Kidney (tissue), 14 donors: Measurements from ENCODE around the gene OR2K2. TPM values are rescaled to one million over a fixed set of nuclear protein-coding genes. Genes with fewer than 3 reads are reported as not detected.

ENCODE experiments used
- DNase-seq, 5 donors: peaks; one replicate each; pipeline ENCODE4 v3.0.0-alpha.2; 2013 to 2020
- FAIRE-seq: peaks from 2 replicates; lab custom pipeline; 2012; peaks lifted over from hg19 to GRCh38; lab: Jason Lieb, UNC
- H3K27ac ChIP-seq, 2 donors: one replicate each; pipeline ENCODE4 v1.7.0; 2013; ENCODE audit warnings: low read depth in 2 of 2, low read length in 2 of 2, inconsistent platforms in 1 of 2
- H3K27me3 ChIP-seq: one replicate; pipeline ENCODE4 v1.7.1; 2013; ENCODE audit warnings: low read length, inconsistent platforms; ENCODE audit not compliant: control insufficient read depth, insufficient read depth
- H3K36me3 ChIP-seq, 3 donors: one replicate each; pipeline versions ENCODE4 v1.7.0 to v1.7.1; 2013; ENCODE audit warnings: low read length in 3 of 3, control low read depth in 1 of 3, inconsistent platforms in 1 of 3; ENCODE audit not compliant: insufficient read depth in 3 of 3, control insufficient read depth in 2 of 3
- H3K4me1 ChIP-seq, 3 donors: one replicate each; pipeline versions ENCODE4 v1.7.0 to v1.7.1; 2013; ENCODE audit warnings: low read length in 3 of 3, inconsistent platforms in 1 of 3, low read depth in 1 of 3; ENCODE audit not compliant: control insufficient read depth in 2 of 3, insufficient read depth in 2 of 3
- H3K4me3 ChIP-seq, 3 donors: one replicate each; pipeline versions ENCODE4 v1.7.0 to v1.8.1; 2013; ENCODE audit warnings: low read length in 3 of 3, control low read depth in 1 of 3, inconsistent platforms in 1 of 3
- H3K9ac ChIP-seq, 3 donors: one replicate each; pipeline versions ENCODE4 v1.7.0 to v1.7.1; 2013; ENCODE audit warnings: low read length in 3 of 3, control low read depth in 1 of 3, inconsistent platforms in 1 of 3
- H3K9me3 ChIP-seq, 3 donors: one replicate each; pipeline versions ENCODE4 v1.7.0 to v1.7.1; 2013; ENCODE audit warnings: low read length in 3 of 3, control low read depth in 1 of 3, inconsistent platforms in 1 of 3; ENCODE audit not compliant: control insufficient read depth in 2 of 3, insufficient read depth in 1 of 3
- intact Hi-C: fragments of 100-400 bp; cut with DNase I; formaldehyde crosslinking; loops from one replicate; pipeline ENCODE4 v1.11.1; 2022
- polyA plus RNA-seq: library from polyadenylated mRNA; stranded (reverse); fragments of 350-450 nt; fragmentation: Illumina TruSeq; extraction: RNeasy Lipid Tissue Mini Kit (QIAGEN cat#74804); gene quantifications from one replicate; pipeline ENCODE4 v1.2.3, GENCODE V29; 2014; ENCODE audit warnings: low read depth, low replicate concordance; ENCODE audit not compliant: insufficient read depth
- total RNA-seq: library from RNA; stranded (reverse); fragmentation: NEBNext Ultra II Directional; extraction: Animal tissue kit (Norgen Biotek cat#: 25700); gene quantifications from one replicate; pipeline ENCODE4 v1.2.1, GENCODE V29; 2021
- TF ChIP-seq, protein P1 (sequence below): IDR thresholded peaks from 3 replicates; pipeline ENCODE4 v1.5.1; 2012; ENCODE audit warnings: mild to moderate bottlenecking, moderate library complexity, borderline replicate concordance; ENCODE audit not compliant: insufficient read depth; ENCODE audit errors: extremely low read depth
- donor health status: control.
- donor health status: control.
- donor health status: control.
- donor health status: control.
- donor health status: control.
- donor health status: DM: yes; HTN: yes; CAD: no.
- donor health status: Normal renal cell carcinoma (clear cell type).

The OR2K2 gene
- total and polyA plus RNA-seq, 2 donors from 2014 or later = not detected

- H3K36me3 ChIP-seq = peaks cover 5 to 70% (median 39%) of the 10 kb centered on the region in 3 donors
- H3K4me3 ChIP-seq = no peak overlapping the region
- no peaks in the 10 kb centered on the region for H3K4me1 ChIP-seq
- no peak overlapping the region for H3K9ac ChIP-seq
- no peak for DNase-seq
- intact Hi-C loops = no loop called here
- no peak for FAIRE-seq
- H3K9me3 ChIP-seq = no peaks in the 10 kb centered on the region
- no peak overlapping the region for H3K27ac ChIP-seq
- TF ChIP-seq, protein P1, sequence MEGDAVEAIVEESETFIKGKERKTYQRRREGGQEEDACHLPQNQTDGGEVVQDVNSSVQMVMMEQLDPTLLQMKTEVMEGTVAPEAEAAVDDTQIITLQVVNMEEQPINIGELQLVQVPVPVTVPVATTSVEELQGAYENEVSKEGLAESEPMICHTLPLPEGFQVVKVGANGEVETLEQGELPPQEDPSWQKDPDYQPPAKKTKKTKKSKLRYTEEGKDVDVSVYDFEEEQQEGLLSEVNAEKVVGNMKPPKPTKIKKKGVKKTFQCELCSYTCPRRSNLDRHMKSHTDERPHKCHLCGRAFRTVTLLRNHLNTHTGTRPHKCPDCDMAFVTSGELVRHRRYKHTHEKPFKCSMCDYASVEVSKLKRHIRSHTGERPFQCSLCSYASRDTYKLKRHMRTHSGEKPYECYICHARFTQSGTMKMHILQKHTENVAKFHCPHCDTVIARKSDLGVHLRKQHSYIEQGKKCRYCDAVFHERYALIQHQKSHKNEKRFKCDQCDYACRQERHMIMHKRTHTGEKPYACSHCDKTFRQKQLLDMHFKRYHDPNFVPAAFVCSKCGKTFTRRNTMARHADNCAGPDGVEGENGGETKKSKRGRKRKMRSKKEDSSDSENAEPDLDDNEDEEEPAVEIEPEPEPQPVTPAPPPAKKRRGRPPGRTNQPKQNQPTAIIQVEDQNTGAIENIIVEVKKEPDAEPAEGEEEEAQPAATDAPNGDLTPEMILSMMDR = no peak
- no peaks in the 10 kb centered on the region for H3K27me3 ChIP-seq
These were observed 42.3 kb upstream of the OR2K2 start for GRCh38 chr9:111372297-111372696.

GRCh38 chr9:111366978-111367377 lies 37.0 kb upstream of the OR2K2 start:
- Histone ChIP-seq H3K9ac (no peak overlapping the region), H3K4me1 (no peaks in the 10 kb centered on the region), H3K9me3 (no peaks in the 10 kb centered on the region), H3K27ac (no peak overlapping the region), H3K36me3 (peaks cover 5 to 57% (median 39%) of the 10 kb centered on the region in 3 donors), H3K4me3 (no peak overlapping the region), H3K27me3 (no peaks in the 10 kb centered on the region)
- FAIRE-seq (no peak), DNase-seq (no peak)
- TF ChIP-seq, protein P1 = no peak
- intact Hi-C loops = no loop called here

GRCh38 chr9:111362526-111362925 lies 32.5 kb upstream of the OR2K2 start:
- intact Hi-C loops = no loop called here
- no peaks in the 10 kb centered on the region for H3K9me3 ChIP-seq
- no peak overlapping the region for H3K4me3 ChIP-seq
- TF ChIP-seq, protein P1 = no peak
- no peaks in the 10 kb centered on the region for H3K27me3 ChIP-seq
- no peak overlapping the region for H3K27ac ChIP-seq
- no peak for DNase-seq
- peaks cover 0 to 16% (median 15%) of the 10 kb centered on the region in 3 donors for H3K36me3 ChIP-seq
- no peaks in the 10 kb centered on the region for H3K4me1 ChIP-seq
- no peak for FAIRE-seq
- H3K9ac ChIP-seq = no peak overlapping the region

- intact Hi-C loops = no loop called here
- Histone ChIP-seq H3K27me3 (no peaks in the 10 kb centered on the region), H3K4me3 (no peak overlapping the region), H3K27ac (no peak overlapping the region), H3K9ac (no peak overlapping the region), H3K36me3 (peaks cover 0 to 14% (median 7%) of the 10 kb centered on the region in 3 donors), H3K9me3 (no peaks in the 10 kb centered on the region), H3K4me1 (no peaks in the 10 kb centered on the region)
- TF ChIP-seq, protein P1 = no peak
- DNase-seq (no peak), FAIRE-seq (no peak)
These were observed 30.9 kb upstream of the OR2K2 start for GRCh38 chr9:111360881-111361280.
